HG02981 (cell line): ENCODE results near the gene DPEP2NB.
"Not testable (repeated sequence)": the region's sequence is repeated elsewhere in the genome, so short reads cannot be mapped to it uniquely, and the experiment has no call there.

Source experiments
- ATAC-seq: cut with Tn5 transposase; IDR thresholded peaks from one replicate; pipeline ENCODE4 v1.9.1; 2021; ENCODE audit warnings: mild to moderate bottlenecking, moderate library complexity; ENCODE audit not compliant: unreplicated experiment

Gene DPEP2NB

GRCh38 chr16:67987460-67988160 is 28.1 kb downstream of the DPEP2NB start:
- no peak for ATAC-seq

- no peak for ATAC-seq
Measured at GRCh38 chr16:67986949-67987348, 28.8 kb downstream of the DPEP2NB start.

- no peak for ATAC-seq
Measured at GRCh38 chr16:67982011-67982696, 33.6 kb downstream of the DPEP2NB start.

- no peak for ATAC-seq
Measured at GRCh38 chr16:67979955-67980678, 35.6 kb downstream of the DPEP2NB start, which contains the start of gene DPEP3. Gene DPEP3, minus strand, starts transcription at chr16:67980499. Its CDS starts 119 bp downstream, at chr16:67980380.

- no peak for ATAC-seq
Measured at GRCh38 chr16:67977469-67978227, 38.1 kb downstream of the DPEP2NB start.

GRCh38 chr16:67977005-67977404 is 38.7 kb downstream of the DPEP2NB start:
- no peak for ATAC-seq

GRCh38 chr16:67976205-67976604 is 39.5 kb downstream of the DPEP2NB start:
- no peak for ATAC-seq

GRCh38 chr16:67975321-67976105 is 40.2 kb downstream of the DPEP2NB start:
- no peak for ATAC-seq

GRCh38 chr16:67972285-67972684 is 43.4 kb downstream of the DPEP2NB start:
- not testable (repeated sequence) for ATAC-seq

- no peak for ATAC-seq
Measured at GRCh38 chr16:67971111-67971510, 44.6 kb downstream of the DPEP2NB start.

GRCh38 chr16:67969254-67970039 is 46.3 kb downstream of the DPEP2NB start:
- no peak for ATAC-seq

- ATAC-seq: peak; percentile 74
Measured at GRCh38 chr16:67968400-67969253, 47.1 kb downstream of the DPEP2NB start, which contains the start of gene SLC12A4. Gene SLC12A4, minus strand, starts transcription at chr16:67968637. Its CDS starts 84 bp downstream, at chr16:67968553.

- ATAC-seq: peak; percentile 25
Measured at GRCh38 chr16:67967958-67968399, 47.7 kb downstream of the DPEP2NB start.

GRCh38 chr16:67967183-67967957 is 48.3 kb downstream of the DPEP2NB start:
- ATAC-seq: no peak

GRCh38 chr16:67966549-67967182 is 49.0 kb downstream of the DPEP2NB start:
- ATAC-seq: no peak

- no peak for ATAC-seq
Measured at GRCh38 chr16:67965668-67966548, 49.8 kb downstream of the DPEP2NB start.
